RPMI8226 (cell line): ENCODE data around the gene MLLT3.

Source experiments
- DNase-seq: peaks from one replicate; pipeline ENCODE4 v3.0.0-alpha.2; 2015

Gene MLLT3

GRCh38 chr9:20292002-20292401 lies 330.3 kb downstream of the MLLT3 start:
- DNase-seq = no peak
